Kidney (tissue), 14 donors: ENCODE measurements around the gene FYCO1. TPM values are rescaled to one million over a fixed set of nuclear protein-coding genes. Genes with fewer than 3 reads are reported as not detected.

Experiments used
- DNase-seq, 5 donors: peaks; one replicate each; pipeline ENCODE4 v3.0.0-alpha.2; 2013 to 2020
- FAIRE-seq: peaks from 2 replicates; lab custom pipeline; 2012; peaks lifted over from hg19 to GRCh38; lab: Jason Lieb, UNC
- H3K27ac ChIP-seq, 2 donors: one replicate each; pipeline ENCODE4 v1.7.0; 2013; ENCODE audit warnings: low read depth in 2 of 2, low read length in 2 of 2, inconsistent platforms in 1 of 2
- H3K27me3 ChIP-seq: one replicate; pipeline ENCODE4 v1.7.1; 2013; ENCODE audit warnings: low read length, inconsistent platforms; ENCODE audit not compliant: control insufficient read depth, insufficient read depth
- H3K36me3 ChIP-seq, 3 donors: one replicate each; pipeline versions ENCODE4 v1.7.0 to v1.7.1; 2013; ENCODE audit warnings: low read length in 3 of 3, control low read depth in 1 of 3, inconsistent platforms in 1 of 3; ENCODE audit not compliant: insufficient read depth in 3 of 3, control insufficient read depth in 2 of 3
- H3K4me1 ChIP-seq, 3 donors: one replicate each; pipeline versions ENCODE4 v1.7.0 to v1.7.1; 2013; ENCODE audit warnings: low read length in 3 of 3, inconsistent platforms in 1 of 3, low read depth in 1 of 3; ENCODE audit not compliant: control insufficient read depth in 2 of 3, insufficient read depth in 2 of 3
- H3K4me3 ChIP-seq, 3 donors: one replicate each; pipeline versions ENCODE4 v1.7.0 to v1.8.1; 2013; ENCODE audit warnings: low read length in 3 of 3, control low read depth in 1 of 3, inconsistent platforms in 1 of 3
- H3K9ac ChIP-seq, 3 donors: one replicate each; pipeline versions ENCODE4 v1.7.0 to v1.7.1; 2013; ENCODE audit warnings: low read length in 3 of 3, control low read depth in 1 of 3, inconsistent platforms in 1 of 3
- H3K9me3 ChIP-seq, 3 donors: one replicate each; pipeline versions ENCODE4 v1.7.0 to v1.7.1; 2013; ENCODE audit warnings: low read length in 3 of 3, control low read depth in 1 of 3, inconsistent platforms in 1 of 3; ENCODE audit not compliant: control insufficient read depth in 2 of 3, insufficient read depth in 1 of 3
- intact Hi-C: fragments of 100-400 bp; cut with DNase I; formaldehyde crosslinking; loops from one replicate; pipeline ENCODE4 v1.11.1; 2022
- polyA plus RNA-seq: library from polyadenylated mRNA; stranded (reverse); fragments of 350-450 nt; fragmentation: Illumina TruSeq; extraction: RNeasy Lipid Tissue Mini Kit (QIAGEN cat#74804); gene quantifications from one replicate; pipeline ENCODE4 v1.2.3, GENCODE V29; 2014; ENCODE audit warnings: low read depth, low replicate concordance; ENCODE audit not compliant: insufficient read depth
- total RNA-seq: library from RNA; stranded (reverse); fragmentation: NEBNext Ultra II Directional; extraction: Animal tissue kit (Norgen Biotek cat#: 25700); gene quantifications from one replicate; pipeline ENCODE4 v1.2.1, GENCODE V29; 2021
- TF ChIP-seq, protein P1 (sequence below): IDR thresholded peaks from 3 replicates; pipeline ENCODE4 v1.5.1; 2012; ENCODE audit warnings: mild to moderate bottlenecking, moderate library complexity, borderline replicate concordance; ENCODE audit not compliant: insufficient read depth; ENCODE audit errors: extremely low read depth
- donor health status: control.
- donor health status: control.
- donor health status: control.
- donor health status: control.
- donor health status: control.
- donor health status: DM: yes; HTN: yes; CAD: no.
- donor health status: Normal renal cell carcinoma (clear cell type).

The FYCO1 gene
- total and polyA plus RNA-seq, 2 donors from 2014 or later: 11.1 to 39.1 TPM

GRCh38 chr3:45878124-45878523 is 117.5 kb downstream of the FYCO1 start:
- TF ChIP-seq, protein P1, sequence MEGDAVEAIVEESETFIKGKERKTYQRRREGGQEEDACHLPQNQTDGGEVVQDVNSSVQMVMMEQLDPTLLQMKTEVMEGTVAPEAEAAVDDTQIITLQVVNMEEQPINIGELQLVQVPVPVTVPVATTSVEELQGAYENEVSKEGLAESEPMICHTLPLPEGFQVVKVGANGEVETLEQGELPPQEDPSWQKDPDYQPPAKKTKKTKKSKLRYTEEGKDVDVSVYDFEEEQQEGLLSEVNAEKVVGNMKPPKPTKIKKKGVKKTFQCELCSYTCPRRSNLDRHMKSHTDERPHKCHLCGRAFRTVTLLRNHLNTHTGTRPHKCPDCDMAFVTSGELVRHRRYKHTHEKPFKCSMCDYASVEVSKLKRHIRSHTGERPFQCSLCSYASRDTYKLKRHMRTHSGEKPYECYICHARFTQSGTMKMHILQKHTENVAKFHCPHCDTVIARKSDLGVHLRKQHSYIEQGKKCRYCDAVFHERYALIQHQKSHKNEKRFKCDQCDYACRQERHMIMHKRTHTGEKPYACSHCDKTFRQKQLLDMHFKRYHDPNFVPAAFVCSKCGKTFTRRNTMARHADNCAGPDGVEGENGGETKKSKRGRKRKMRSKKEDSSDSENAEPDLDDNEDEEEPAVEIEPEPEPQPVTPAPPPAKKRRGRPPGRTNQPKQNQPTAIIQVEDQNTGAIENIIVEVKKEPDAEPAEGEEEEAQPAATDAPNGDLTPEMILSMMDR: no peak
- Histone ChIP-seq H3K27me3 (no peaks in the 10 kb centered on the region), H3K4me1 (no peaks in the 10 kb centered on the region), H3K4me3 (no peak overlapping the region), H3K9ac (no peak overlapping the region), H3K9me3 (no peaks in the 10 kb centered on the region), H3K27ac (no peak overlapping the region), H3K36me3 (no peaks in the 10 kb centered on the region)
- FAIRE-seq (no peak), DNase-seq (no peak)
- intact Hi-C loops: no loop called here

DNA sequence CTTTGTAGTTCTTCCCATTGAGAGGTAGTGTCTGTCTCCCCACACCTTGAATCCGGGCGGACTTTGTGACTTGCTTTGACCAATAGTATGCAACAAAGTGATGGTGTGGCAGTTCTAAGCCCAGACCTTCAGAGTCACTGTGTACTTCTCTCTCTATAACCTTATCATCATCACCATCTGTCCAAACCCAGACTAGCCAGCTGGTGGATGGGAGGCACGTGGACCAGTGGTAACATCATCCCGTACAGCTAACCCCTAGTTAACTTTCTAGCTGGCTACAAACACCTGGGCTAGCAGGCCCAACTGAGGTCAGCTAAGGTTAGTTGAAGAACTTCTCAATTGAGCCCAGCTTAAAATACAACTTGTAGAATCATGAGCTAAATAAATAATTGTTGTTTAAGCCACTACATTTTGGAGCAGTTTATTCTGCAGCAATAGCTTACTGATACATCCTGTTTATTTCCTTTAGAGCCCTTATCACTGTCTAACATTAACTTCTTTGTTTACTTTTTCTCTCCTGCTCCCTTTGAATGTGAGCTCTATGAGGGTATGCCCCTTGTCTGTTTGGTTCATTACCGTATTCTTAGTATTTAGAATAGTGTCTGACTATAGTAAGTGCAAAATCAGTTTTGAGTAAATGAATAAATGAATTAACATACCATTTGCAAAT is 120.8 kb downstream of the FYCO1 start:
- FAIRE-seq: no peak
- H3K4me3 ChIP-seq: no peak overlapping the region
- no peak overlapping the region for H3K9ac ChIP-seq
- no peaks in the 10 kb centered on the region for H3K27me3 ChIP-seq
- H3K4me1 ChIP-seq: no peaks in the 10 kb centered on the region
- intact Hi-C loops: no loop called here
- H3K9me3 ChIP-seq: no peaks in the 10 kb centered on the region
- no peak for DNase-seq
- H3K27ac ChIP-seq: no peak overlapping the region
- TF ChIP-seq, protein P1: no peak
- no peaks in the 10 kb centered on the region for H3K36me3 ChIP-seq

GRCh38 chr3:45873638-45874037 is 122.0 kb downstream of the FYCO1 start:
- H3K9me3 ChIP-seq: no peaks in the 10 kb centered on the region
- intact Hi-C loops: no loop called here
- no peaks in the 10 kb centered on the region for H3K4me1 ChIP-seq
- no peak overlapping the region for H3K27ac ChIP-seq
- no peak for DNase-seq
- no peaks in the 10 kb centered on the region for H3K27me3 ChIP-seq
- H3K4me3 ChIP-seq: no peak overlapping the region
- TF ChIP-seq, protein P1: no peak
- FAIRE-seq: no peak
- H3K9ac ChIP-seq: no peak overlapping the region
- no peaks in the 10 kb centered on the region for H3K36me3 ChIP-seq

GRCh38 chr3:45873036-45873435 is 122.6 kb downstream of the FYCO1 start:
- intact Hi-C loops: no loop called here
- no peak for DNase-seq
- Histone ChIP-seq H3K4me3 (no peak overlapping the region), H3K27ac (no peak overlapping the region), H3K4me1 (no peaks in the 10 kb centered on the region), H3K27me3 (no peaks in the 10 kb centered on the region), H3K9me3 (no peaks in the 10 kb centered on the region), H3K36me3 (no peaks in the 10 kb centered on the region), H3K9ac (no peak overlapping the region)
- no peak for FAIRE-seq
- TF ChIP-seq, protein P1: no peak
